Neuron (in vitro differentiated cells): Measurements from ENCODE around the gene DR1.
"Not testable (repeated sequence)": the region's sequence is repeated elsewhere in the genome, so short reads cannot be mapped to it uniquely, and the experiment has no call there.

Experiments used
- H2AFZ ChIP-seq: one replicate; pipeline ENCODE4 v1.6.1; 2013; ENCODE audit warnings: low read depth, mild to moderate bottlenecking, inconsistent platforms, low read length, moderate library complexity
- H3K27me3 ChIP-seq: one replicate; pipeline ENCODE4 v1.6.1; 2013; ENCODE audit warnings: low read length; ENCODE audit not compliant: insufficient read depth
- H3K36me3 ChIP-seq: one replicate; pipeline ENCODE4 v1.6.1; 2013; ENCODE audit warnings: low read length; ENCODE audit not compliant: insufficient read depth
- H3K4me1 ChIP-seq: one replicate; pipeline ENCODE4 v1.6.1; 2013; ENCODE audit warnings: low read length; ENCODE audit not compliant: insufficient read depth
- H3K4me3 ChIP-seq: 2 replicates; pipeline ENCODE4 v1.5.1; 2013; ENCODE audit warnings: mild to moderate bottlenecking, low read length, moderate library complexity
- H3K9me3 ChIP-seq: one replicate; pipeline ENCODE4 v1.6.1; 2013; ENCODE audit warnings: low read length

Gene DR1

GRCh38 chr1:93362237-93362636, 16.5 kb downstream of the DR1 start:
- Histone ChIP-seq H3K4me1 (no peaks in the 10 kb centered on the region), H3K4me3 (no peak overlapping the region), H3K27me3 (no peaks in the 10 kb centered on the region), H3K36me3 (peaks cover 37% of the 10 kb centered on the region), H3K9me3 (no peaks in the 10 kb centered on the region), H2AFZ (no peak overlapping the region)

GRCh38 chr1:93365813-93366212, 20.1 kb downstream of the DR1 start:
- H3K9me3 ChIP-seq = no peaks in the 10 kb centered on the region

GRCh38 chr1:93369734-93370133, 24.0 kb downstream of the DR1 start:
- H3K4me3 ChIP-seq = no peak overlapping the region
- peaks cover 10% of the 10 kb centered on the region for H3K36me3 ChIP-seq
- no peaks in the 10 kb centered on the region for H3K27me3 ChIP-seq
- H3K4me1 ChIP-seq = no peaks in the 10 kb centered on the region
- peaks cover 4% of the 10 kb centered on the region for H3K9me3 ChIP-seq
- no peak overlapping the region for H2AFZ ChIP-seq

More at GRCh38 chr1:93365813-93366212, 20.1 kb downstream of the DR1 start:
- Histone ChIP-seq H3K27me3 (no peaks in the 10 kb centered on the region), H3K4me3 (no peak overlapping the region), H3K4me1 (no peaks in the 10 kb centered on the region), H3K36me3 (peaks cover 22% of the 10 kb centered on the region), H2AFZ (no peak overlapping the region)

GRCh38 chr1:93374334-93375106, 28.8 kb downstream of the DR1 start:
- H3K36me3 ChIP-seq = peaks cover 2% of the 10 kb centered on the region
- no peaks in the 10 kb centered on the region for H3K27me3 ChIP-seq
- H3K4me1 ChIP-seq = no peaks in the 10 kb centered on the region
- no peak overlapping the region for H2AFZ ChIP-seq
- H3K9me3 ChIP-seq = peaks cover 4% of the 10 kb centered on the region
- H3K4me3 ChIP-seq = no peak overlapping the region

- Histone ChIP-seq H3K27me3 (no peaks in the 10 kb centered on the region), H3K36me3 (no peaks in the 10 kb centered on the region), H3K9me3 (peaks cover 2% of the 10 kb centered on the region), H2AFZ (no peak overlapping the region), H3K4me1 (no peaks in the 10 kb centered on the region), H3K4me3 (no peak overlapping the region)
These were observed 38.9 kb downstream of the DR1 start for GRCh38 chr1:93384656-93385055.

- not testable (repeated sequence) for H3K4me1 ChIP-seq, H3K4me3 ChIP-seq
These were observed 40.6 kb downstream of the DR1 start for GRCh38 chr1:93386268-93386667.

GRCh38 chr1:93394514-93394913, 48.8 kb downstream of the DR1 start:
- no peak overlapping the region for H3K4me3 ChIP-seq
- H3K4me1 ChIP-seq = no peaks in the 10 kb centered on the region

More at GRCh38 chr1:93386268-93386667, 40.6 kb downstream of the DR1 start:
- H3K9me3 ChIP-seq, H3K36me3 ChIP-seq, H3K27me3 ChIP-seq, H2AFZ ChIP-seq: not testable (repeated sequence)

GRCh38 chr1:93395195-93395594, 49.5 kb downstream of the DR1 start:
- no peak overlapping the region for H3K4me3 ChIP-seq
- H3K36me3 ChIP-seq = no peaks in the 10 kb centered on the region
- no peaks in the 10 kb centered on the region for H3K9me3 ChIP-seq
- H3K4me1 ChIP-seq = no peaks in the 10 kb centered on the region
- no peak overlapping the region for H2AFZ ChIP-seq
- no peaks in the 10 kb centered on the region for H3K27me3 ChIP-seq

More at GRCh38 chr1:93394514-93394913, 48.8 kb downstream of the DR1 start:
- no peaks in the 10 kb centered on the region for H3K36me3 ChIP-seq
- H2AFZ ChIP-seq = no peak overlapping the region
- no peaks in the 10 kb centered on the region for H3K9me3 ChIP-seq
- no peaks in the 10 kb centered on the region for H3K27me3 ChIP-seq

- Histone ChIP-seq H3K9me3 (no peaks in the 10 kb centered on the region), H3K4me1 (no peaks in the 10 kb centered on the region), H3K36me3 (no peaks in the 10 kb centered on the region), H3K27me3 (no peaks in the 10 kb centered on the region), H2AFZ (no peak overlapping the region), H3K4me3 (no peak overlapping the region)
These were observed 54.1 kb downstream of the DR1 start for GRCh38 chr1:93399781-93400180.

GRCh38 chr1:93408203-93408602, 62.5 kb downstream of the DR1 start:
- Histone ChIP-seq H3K9me3 (peaks cover 13% of the 10 kb centered on the region), H3K4me3 (no peak overlapping the region), H3K36me3 (no peaks in the 10 kb centered on the region), H3K27me3 (no peaks in the 10 kb centered on the region), H3K4me1 (no peaks in the 10 kb centered on the region), H2AFZ (no peak overlapping the region)

- H3K27me3 ChIP-seq = no peaks in the 10 kb centered on the region
- no peaks in the 10 kb centered on the region for H3K4me1 ChIP-seq
- H3K36me3 ChIP-seq = no peaks in the 10 kb centered on the region
- no peak overlapping the region for H3K4me3 ChIP-seq
- H2AFZ ChIP-seq = no peak overlapping the region
- H3K9me3 ChIP-seq = peaks cover 13% of the 10 kb centered on the region
These were observed 65.3 kb downstream of the DR1 start for GRCh38 chr1:93411000-93411399.

- H3K4me1 ChIP-seq = no peaks in the 10 kb centered on the region
- no peak overlapping the region for H3K4me3 ChIP-seq
- H3K36me3 ChIP-seq = no peaks in the 10 kb centered on the region
These were observed 69.0 kb downstream of the DR1 start for GRCh38 chr1:93414749-93415148.

GRCh38 chr1:93415296-93415695, 69.6 kb downstream of the DR1 start:
- Histone ChIP-seq H3K4me1 (no peaks in the 10 kb centered on the region), H3K27me3 (no peaks in the 10 kb centered on the region), H3K36me3 (no peaks in the 10 kb centered on the region), H3K9me3 (no peaks in the 10 kb centered on the region), H2AFZ (no peak overlapping the region), H3K4me3 (no peak overlapping the region)

More at GRCh38 chr1:93414749-93415148, 69.0 kb downstream of the DR1 start:
- no peaks in the 10 kb centered on the region for H3K27me3 ChIP-seq
- H2AFZ ChIP-seq = no peak overlapping the region
- H3K9me3 ChIP-seq = peaks cover 1% of the 10 kb centered on the region

GRCh38 chr1:93416183-93416582, 70.5 kb downstream of the DR1 start:
- no peak overlapping the region for H3K4me3 ChIP-seq
- no peaks in the 10 kb centered on the region for H3K4me1 ChIP-seq
- H2AFZ ChIP-seq = no peak overlapping the region
- no peaks in the 10 kb centered on the region for H3K36me3 ChIP-seq
- no peaks in the 10 kb centered on the region for H3K9me3 ChIP-seq
- no peaks in the 10 kb centered on the region for H3K27me3 ChIP-seq
